Nucleus accumbens (tissue), 56 donors: ENCODE data around the gene PIEZO1.
A peak's percentile ranks its signal among the peaks of the same experiment; 100 is the strongest.
"Not testable (repeated sequence)": the region's sequence is repeated elsewhere in the genome, so short reads cannot be mapped to it uniquely, and the experiment has no call there.

Experiments used
- DNase-seq, 56 donors: peaks; one replicate each; lab custom pipeline; 2025; lab: John Stamatoyannopoulos, UW

Gene PIEZO1

DNA sequence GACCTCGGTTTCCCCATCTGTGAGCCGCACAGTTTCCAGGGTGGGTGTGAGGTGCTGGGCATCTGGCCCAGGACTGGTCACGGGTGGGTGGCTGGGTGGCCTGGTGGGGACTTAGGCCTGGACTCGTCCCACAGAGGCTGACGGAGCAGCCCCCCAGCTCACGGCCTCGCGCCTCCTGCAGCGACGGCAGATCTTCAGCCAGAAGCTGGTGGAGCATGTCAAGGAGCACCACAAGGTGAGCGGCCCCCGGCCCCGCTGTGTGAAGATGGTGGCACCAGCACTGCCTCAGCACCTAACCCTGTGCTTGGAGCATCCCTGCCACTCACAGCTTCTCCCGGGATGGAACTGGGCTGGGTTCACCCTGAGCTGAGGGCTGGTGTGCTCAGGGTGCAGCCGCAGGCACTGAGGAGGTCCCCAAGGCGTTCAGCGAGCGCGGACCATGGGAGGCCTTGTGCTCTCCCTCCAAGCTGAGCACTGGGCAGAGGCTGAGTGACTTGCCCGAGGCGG, 20.9 kb upstream of the PIEZO1 start:
- no peak for DNase-seq

- no peak for DNase-seq
Observed at GRCh38 chr16:88805340-88805715, 20.3 kb upstream of the PIEZO1 start.

- peak in 1 of 56 donors; percentile 9 for DNase-seq
Observed at GRCh38 chr16:88804552-88805339, 19.7 kb upstream of the PIEZO1 start.

DNA sequence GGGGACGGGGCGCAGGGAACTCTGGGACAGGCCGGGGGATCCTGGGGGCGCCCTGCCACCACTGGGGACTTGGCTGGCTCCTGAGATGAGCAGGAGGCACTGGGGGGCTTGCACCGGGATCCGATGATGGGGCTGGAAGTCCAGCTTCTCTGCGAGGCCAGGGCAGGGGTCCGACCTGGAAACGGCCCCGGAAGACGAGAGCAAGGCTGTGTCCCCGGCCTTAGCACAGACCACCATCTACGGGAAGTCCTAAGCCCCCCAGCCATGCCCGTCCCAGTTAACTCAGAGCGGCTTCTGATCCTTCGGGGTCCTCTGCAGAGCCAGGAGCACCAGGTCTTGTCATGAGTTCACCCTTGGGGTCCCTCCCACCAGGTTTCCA, 19.1 kb upstream of the PIEZO1 start:
- DNase-seq = no peak

DNA sequence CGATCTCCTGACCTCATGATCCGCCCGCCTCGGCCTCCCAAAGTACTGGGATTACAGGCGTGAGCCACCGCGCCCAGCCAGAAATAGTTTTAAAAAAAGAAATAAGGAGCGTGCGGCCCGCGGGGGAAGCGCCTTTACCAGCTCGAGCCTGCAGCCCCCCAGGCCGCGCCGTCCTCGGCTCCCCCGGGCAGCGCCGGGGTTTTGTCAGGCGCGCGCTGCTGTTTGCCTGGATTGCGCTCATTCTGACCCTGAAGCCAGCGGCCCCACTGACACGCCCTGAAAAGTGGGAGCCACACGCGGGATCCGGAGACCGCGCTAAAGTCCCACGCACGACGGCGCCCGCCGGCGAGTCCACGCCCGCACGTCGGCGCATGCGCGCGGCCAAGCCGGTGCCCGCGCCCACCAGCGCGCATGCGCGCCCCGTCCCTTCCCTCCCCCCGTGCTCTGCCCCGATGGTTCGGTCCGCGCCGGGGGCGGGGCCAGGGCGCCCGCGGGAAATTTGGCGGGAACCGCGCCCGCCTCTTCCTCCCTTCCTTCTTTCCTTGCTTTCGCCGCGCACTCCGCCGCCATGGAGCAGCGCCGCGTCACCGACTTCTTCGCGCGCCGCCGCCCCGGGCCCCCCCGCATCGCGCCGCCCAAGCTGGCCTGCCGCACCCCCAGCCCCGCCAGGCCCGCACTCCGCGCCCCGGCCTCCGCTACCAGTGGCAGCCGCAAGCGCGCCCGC, 18.4 kb upstream of the PIEZO1 start, which contains the start of gene CDT1:
TSS of gene CDT1 (plus strand) at position 526 of the 724 bp plus-strand sequence. CDS start at position 569, 43 bp downstream.
- DNase-seq = peak in 49 of 56 donors; percentile 24 to 84 (median 68)

- no peak for DNase-seq
Observed at GRCh38 chr16:88800277-88800592, 15.2 kb upstream of the PIEZO1 start.

DNA sequence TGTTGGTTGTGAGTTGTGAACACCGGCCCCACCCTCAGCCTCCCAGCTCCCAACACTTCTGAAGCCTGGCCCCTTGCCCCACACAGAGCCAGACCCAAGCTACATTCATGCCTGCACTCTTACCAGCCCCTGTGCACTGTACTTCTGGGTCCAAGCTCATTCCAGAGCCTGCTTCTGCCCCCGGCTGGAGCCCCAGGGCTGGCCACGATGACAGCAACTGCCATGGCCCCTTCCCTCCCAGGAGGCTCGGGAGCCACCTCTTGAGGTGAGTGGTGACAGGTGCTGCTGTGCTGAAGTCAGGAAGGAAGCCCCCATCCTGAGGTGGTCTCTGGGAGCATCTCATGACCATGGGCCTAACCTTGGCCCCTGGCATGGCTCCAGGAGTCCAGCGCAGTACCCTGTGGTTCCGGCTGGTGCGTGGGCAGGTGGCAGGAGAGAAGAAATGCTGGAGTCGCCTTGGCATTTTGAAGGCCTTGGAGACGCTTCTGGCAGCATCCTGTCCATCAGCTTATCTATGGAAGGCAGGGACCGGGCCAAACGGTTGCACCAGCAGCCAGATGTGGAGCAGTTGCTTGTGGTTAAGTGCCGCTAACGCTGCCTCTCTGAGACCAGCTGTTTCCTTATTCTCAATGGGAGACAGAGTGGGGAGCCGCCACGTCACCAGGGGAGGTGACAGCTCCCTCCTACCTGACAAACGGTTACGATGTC, 14.7 kb upstream of the PIEZO1 start:
- no peak for DNase-seq

DNA sequence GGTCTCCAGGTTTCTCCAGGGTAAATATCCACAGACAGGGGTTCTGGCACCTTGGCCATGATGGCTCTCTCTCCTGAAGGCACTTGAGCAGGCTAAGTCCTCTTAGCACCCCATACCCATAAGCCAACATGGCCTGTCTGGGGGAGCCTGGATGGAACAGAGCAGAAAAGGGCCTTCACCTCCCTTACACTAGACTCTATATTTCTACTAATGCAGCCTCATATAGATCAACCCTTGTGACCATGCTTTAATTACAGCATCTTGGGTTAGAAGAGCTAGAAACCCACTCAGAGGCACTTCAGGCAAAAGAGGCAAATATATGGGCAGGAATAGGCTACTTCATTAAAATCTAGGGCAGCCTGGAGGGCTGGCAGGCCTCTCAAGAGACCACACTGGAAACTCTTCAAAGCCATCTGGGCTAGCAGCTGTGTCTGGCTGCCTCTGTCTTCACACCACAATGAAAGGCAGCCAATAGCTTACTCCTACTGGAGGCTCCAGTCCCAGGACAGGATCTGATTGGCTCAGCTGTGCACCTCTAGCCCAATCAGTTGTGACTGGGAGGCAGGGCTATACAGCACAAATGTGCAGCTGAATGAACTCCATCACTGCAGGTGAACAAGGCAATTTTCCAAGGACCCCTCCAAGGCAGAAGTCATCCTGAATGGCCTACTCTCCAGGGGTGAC, 13.9 kb upstream of the PIEZO1 start:
- DNase-seq = no peak

DNA sequence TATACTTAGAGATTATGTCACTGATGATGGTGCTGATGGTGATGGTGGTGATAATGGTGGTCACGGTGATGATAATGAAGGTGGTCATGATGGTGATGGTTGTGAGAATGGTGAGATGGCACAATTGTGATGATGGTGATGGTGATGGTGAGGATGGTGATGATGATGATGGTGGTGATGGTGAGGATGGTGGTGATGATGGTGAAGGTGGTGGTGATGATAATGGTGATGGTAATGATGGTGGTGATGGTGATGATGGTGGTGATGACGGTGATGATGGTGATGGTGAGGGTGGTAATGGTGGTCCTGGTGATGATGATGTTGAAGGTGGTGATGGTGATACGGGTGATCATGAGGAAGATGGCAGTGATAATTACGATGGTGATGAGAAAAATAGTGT, 13.1 kb upstream of the PIEZO1 start:
- no peak for DNase-seq

- no peak for DNase-seq
Observed at GRCh38 chr16:88796278-88796677, 11.3 kb upstream of the PIEZO1 start.

DNA sequence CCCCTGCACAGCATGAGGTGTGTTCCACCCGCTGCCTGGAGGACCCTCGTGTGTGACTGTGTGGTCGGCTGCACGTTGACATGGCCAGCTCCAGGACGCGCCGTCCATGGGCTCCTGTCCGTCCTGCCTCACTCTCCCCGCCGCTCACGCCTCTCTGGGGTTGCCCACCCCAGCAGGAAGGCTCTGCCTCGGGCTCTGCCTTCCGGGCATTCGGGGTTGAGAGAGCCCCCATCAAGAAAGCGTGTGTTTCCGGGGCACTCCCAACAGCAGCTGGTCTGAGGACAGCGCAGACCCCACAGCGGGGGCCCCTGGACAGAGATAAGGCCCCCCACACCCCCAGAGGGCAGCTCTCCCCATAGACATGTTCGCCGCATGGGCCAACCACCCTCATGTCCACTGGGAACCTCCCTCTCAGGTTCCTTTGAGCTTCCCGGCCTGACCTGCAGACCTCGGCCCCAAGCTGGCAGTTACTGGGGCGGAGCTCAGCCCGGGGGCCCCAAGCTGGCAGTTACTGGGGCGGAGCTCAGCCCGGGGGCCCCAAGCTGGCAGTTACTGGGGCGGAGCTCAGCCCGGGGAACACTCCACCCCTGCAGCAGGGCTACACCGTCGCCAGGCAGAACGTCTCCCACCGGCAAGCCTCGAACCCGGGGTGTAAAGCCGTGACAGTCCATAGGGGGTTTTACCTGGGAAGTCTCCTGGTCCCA, 8.4 kb upstream of the PIEZO1 start:
- DNase-seq = no peak

GRCh38 chr16:88792668-88793250, 7.7 kb upstream of the PIEZO1 start:
- no peak for DNase-seq

GRCh38 chr16:88792078-88792550, 7.1 kb upstream of the PIEZO1 start:
- DNase-seq = no peak

DNA sequence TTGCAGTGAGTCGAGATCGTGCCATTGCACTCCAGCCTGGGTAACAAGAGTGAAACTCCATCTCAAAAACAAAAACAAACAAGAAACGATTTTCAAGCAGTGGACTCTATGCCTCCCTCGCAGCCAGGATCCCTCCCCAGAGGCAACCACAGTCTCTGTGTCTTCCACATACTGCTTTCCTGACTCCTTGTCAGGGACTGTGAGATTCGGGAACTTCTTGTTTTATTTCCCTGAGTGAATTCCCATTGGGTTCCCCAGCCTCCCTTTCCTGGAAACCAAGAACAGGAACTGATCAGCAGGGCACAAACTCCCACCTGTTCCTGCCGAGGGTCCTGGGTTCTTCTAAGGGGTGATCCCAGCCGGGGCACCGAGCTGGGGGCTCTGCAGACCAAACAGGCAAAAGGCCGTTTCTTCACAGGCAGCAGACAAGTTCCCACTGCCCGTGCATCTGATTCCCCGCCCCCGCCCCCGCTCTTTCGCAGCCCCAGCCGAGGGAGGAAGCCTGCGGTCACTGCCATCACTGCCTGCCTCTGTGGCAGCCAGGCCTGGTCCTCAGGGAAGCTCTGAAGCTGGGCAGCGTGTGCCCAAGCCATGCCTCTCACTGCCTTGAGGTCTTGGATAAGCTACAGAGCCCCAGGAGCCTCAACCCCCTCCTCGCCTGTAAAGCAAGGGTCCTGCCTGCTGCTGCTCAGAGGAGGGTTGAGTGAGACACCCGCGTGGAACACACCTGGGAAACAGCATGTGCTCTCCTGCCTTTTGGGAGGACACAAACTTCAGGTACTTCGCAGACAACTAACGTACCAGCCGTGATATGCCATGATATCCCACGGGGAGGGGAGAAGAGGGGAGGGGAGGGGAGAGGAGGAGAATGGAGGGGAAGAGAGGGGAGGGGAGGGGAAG, 5.5 kb upstream of the PIEZO1 start:
- DNase-seq = peak in 2 of 56 donors; percentile 24 to 34

DNA sequence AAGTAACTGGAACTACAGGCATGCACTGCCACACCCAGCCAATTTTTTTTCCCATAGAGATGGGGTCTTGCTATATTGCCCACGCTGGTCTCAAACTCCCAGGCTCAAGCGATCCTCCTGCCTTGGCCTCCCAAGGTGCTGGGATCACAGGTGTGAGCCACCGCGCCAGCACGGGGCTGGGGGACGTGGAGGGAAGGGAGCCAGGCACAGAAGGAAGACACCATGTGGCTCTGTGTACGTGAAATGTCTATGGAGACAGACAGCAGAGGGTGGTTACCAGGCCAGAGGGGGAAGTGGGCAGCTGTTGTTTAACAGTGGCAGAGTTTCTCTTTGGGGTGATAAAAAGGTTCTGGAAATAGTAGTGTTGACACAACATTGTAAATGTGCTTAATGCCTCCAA, 4.6 kb upstream of the PIEZO1 start:
- peak in 2 of 56 donors; percentile 17 to 22 for DNase-seq

DNA sequence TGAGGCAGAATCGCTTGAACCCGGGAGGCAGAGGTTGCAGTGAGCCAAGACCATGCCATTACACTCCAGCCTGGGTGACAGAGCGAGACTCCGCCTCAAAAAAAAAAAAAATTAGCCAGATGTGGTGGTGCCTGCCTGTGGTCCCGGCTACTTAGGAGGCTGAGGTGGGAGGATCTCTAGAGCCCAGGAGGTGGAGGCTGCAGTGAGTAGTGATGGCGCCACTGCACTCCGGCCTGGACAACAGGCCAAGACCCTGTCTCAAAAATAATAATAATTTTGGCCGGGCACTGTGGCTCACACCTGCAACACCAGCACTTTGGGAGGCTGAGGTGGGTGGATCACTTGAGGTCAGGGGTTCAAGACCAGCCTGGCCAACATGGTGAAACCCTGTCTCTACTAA, 3.7 kb upstream of the PIEZO1 start:
- DNase-seq = not testable (repeated sequence)

DNA sequence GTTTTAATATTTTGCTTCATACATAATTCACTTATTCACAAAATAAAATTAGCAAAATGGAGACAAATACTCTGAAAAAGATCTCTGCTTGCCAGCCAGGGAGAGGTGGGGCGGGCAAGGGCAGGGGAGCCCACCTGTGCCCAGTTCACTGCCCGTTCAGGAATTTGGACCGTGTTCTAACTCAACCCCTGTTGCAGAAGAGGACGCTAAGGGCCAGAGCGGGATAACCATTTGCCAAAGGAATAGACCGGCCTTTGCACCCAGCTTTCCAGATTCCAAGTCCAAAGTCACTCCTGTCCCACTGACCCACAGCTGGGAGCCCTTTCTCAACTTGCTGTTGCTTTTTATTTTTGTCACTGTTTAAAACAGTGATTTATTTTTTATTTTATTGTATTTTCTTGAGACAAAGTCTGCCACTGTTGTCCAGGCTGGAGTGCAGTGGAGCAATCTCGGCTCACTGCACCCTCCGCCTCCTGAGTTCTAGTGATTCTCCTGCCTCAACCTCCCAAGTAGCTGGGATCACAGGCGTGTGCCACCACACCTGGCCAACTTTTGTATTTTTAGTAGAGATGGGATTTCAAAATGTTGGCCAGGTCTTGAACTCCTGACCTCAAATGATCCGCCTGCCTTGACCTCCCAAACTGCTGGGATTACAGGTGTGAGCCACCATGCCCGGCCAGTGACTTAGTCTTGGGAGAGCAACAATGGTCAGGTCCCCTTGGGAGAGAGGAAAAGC, 2.7 kb upstream of the PIEZO1 start:
- DNase-seq = no peak

GRCh38 chr16:88784856-88785105, 239 bp downstream of the PIEZO1 start:
- DNase-seq = no peak
